HG02943 (cell line): ENCODE data around the gene KRTAP5-9.
"Not testable (repeated sequence)": the region's sequence is repeated elsewhere in the genome, so short reads cannot be mapped to it uniquely, and the experiment has no call there.

Experiments
- ATAC-seq: cut with Tn5 transposase; IDR thresholded peaks from one replicate; pipeline ENCODE4 v1.9.1; 2021; ENCODE audit warnings: mild to moderate bottlenecking, low read depth, moderate library complexity; ENCODE audit not compliant: unreplicated experiment

KRTAP5-9 gene

GRCh38 chr11:71581826-71582225 lies 33.6 kb downstream of the KRTAP5-9 start:
- ATAC-seq: no peak

- ATAC-seq: no peak
These were observed 34.2 kb downstream of the KRTAP5-9 start, which contains the start of gene KRTAP5-11 for GRCh38 chr11:71582309-71582895. Gene KRTAP5-11 (minus strand): TSS chr11:71582875. CDS start chr11:71582837, 38 bp downstream.

GRCh38 chr11:71582969-71583368 lies 34.7 kb downstream of the KRTAP5-9 start:
- ATAC-seq: not testable (repeated sequence)

GRCh38 chr11:71585673-71586072 lies 37.5 kb downstream of the KRTAP5-9 start:
- ATAC-seq: not testable (repeated sequence)

- ATAC-seq: not testable (repeated sequence)
These were observed 40.1 kb downstream of the KRTAP5-9 start for GRCh38 chr11:71588314-71588713.

- not testable (repeated sequence) for ATAC-seq
These were observed 40.8 kb downstream of the KRTAP5-9 start for GRCh38 chr11:71588822-71589545.

- not testable (repeated sequence) for ATAC-seq
These were observed 41.3 kb downstream of the KRTAP5-9 start for GRCh38 chr11:71589546-71589920.
